ENCODE data around the gene SPINDOC. TPM values are rescaled to one million over a fixed set of nuclear protein-coding genes. Genes with fewer than 3 reads are reported as not detected.

SPINDOC gene
- total RNA-seq, 1 donor from 2014 or later, result 60.1 TPM

DNA sequence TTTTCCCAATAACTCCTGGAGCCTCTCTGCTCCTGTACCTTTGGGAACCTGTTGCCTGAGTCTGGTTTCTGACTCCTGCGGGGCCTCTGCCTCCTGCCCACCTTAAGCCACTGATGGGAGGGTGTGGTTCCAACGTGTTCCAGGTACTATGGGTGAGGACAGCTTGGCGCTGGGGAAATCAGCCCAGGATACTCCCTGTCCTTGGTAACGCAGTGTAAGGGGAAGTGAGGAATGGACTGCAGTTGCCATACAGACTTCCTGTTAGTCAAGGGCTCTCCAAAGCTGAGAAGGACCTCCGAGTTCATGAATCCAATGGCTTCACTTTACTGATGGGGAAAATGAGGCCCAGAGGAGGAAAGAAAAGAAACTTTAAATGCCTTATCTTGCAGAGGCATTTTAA is 24.5 kb downstream of the SPINDOC start:
- DNase-seq (ENCODE audit: low spot score in 2 of 2, unreplicated experiment in 2 of 2), result no peak
- no peak for TF ChIP-seq CTCF (IDR thresholded peaks at IDR 0.05; ENCODE audit: unreplicated experiment)
- peaks cover 41% of the 10 kb centered on the region for H3K4me1 Mint-ChIP-seq
- H3K27me3 Mint-ChIP-seq (ENCODE audit: low read depth), result no peaks in the 10 kb centered on the region
- H3K36me3 Mint-ChIP-seq, result no peaks in the 10 kb centered on the region
- no peak overlapping the region for H3K4me3 Mint-ChIP-seq
- no peaks in the 10 kb centered on the region for H3K9me3 Mint-ChIP-seq
- peak overlapping the region; percentile 81 for H3K27ac Mint-ChIP-seq

GRCh38 chr11:63838150-63838677 is 25.0 kb downstream of the SPINDOC start:
- Mint-ChIP-seq H3K4me3 (peak overlapping the region; percentile 77), H3K27ac (peak overlapping the region; percentile 81), H3K36me3 (no peaks in the 10 kb centered on the region), H3K9me3 (no peaks in the 10 kb centered on the region), H3K27me3 (ENCODE audit: low read depth) (no peaks in the 10 kb centered on the region), H3K4me1 (peaks cover 46% of the 10 kb centered on the region)
- no peak for DNase-seq (ENCODE audit: low spot score in 2 of 2, unreplicated experiment in 2 of 2)
- TF ChIP-seq CTCF (IDR thresholded peaks at IDR 0.05; ENCODE audit: unreplicated experiment), result no peak

DNA sequence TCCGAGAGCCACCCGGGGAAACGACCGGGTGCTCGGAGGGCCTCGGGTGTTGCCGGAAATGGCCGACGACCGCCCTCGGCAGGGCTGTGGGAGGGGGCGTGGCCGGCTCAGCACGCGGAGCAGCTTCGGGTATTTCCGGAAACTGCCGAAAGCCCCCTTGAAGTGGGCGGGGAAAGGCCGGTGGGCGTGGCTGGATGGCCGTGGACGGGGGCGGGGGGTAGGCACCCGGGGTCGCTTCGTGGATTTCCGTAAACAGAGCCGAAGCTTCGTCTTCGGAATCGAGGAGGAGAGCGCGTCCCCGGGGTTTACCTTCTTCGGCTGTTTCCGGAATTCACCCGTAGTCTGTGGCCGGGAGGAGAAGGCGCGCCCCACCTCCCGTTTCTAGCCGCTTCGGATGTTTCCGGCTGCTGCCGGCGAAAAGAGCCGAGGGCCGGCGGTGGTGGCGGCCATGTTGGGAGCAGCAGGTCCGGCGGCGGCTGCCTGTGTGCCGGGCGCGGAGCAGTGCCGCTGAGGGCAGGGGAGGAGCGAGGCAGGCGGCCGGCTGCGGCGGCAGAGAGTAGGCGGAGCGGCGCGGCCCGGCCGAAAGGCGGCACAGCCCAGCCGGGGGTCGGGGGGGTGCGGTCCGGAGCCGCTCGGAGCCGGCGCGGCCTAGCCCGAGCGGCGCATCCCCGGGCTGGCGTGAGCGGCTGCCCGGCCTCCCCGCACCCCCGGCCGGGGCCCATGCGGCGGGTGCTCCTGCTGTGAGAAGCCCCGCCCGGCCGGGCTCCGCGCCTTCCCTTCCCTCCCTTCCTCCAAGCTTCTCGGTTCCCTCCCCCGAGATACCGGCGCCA is 25.6 kb downstream of the SPINDOC start, which contains the start of gene MARK2:
TSS of gene MARK2 (plus strand) at position 433 of the 830 bp plus-strand sequence. CDS start at position 830, 397 bp downstream.
- Mint-ChIP-seq H3K36me3 (no peaks in the 10 kb centered on the region), H3K4me1 (peaks cover 51% of the 10 kb centered on the region), H3K9me3 (no peaks in the 10 kb centered on the region), H3K4me3 (peak within 1 kb of the TSS; percentile 88), H3K27me3 (ENCODE audit: low read depth) (no peaks in the 10 kb centered on the region), H3K27ac (peak within 1 kb of the TSS; percentile 81)
- DNase-seq (ENCODE audit: low spot score in 2 of 2, unreplicated experiment in 2 of 2), result peak; percentile 100
- TF ChIP-seq CTCF (IDR thresholded peaks at IDR 0.05; ENCODE audit: unreplicated experiment), result no peak

- Mint-ChIP-seq H3K4me1 (peaks cover 58% of the 10 kb centered on the region), H3K27me3 (ENCODE audit: low read depth) (no peaks in the 10 kb centered on the region), H3K36me3 (no peaks in the 10 kb centered on the region), H3K4me3 (peak overlapping the region; percentile 88), H3K27ac (peak overlapping the region; percentile 72), H3K9me3 (no peaks in the 10 kb centered on the region)
- no peak for TF ChIP-seq CTCF (IDR thresholded peaks at IDR 0.05; ENCODE audit: unreplicated experiment)
- peak in 1 of 2 experiments; percentile 49 for DNase-seq (ENCODE audit: low spot score in 2 of 2, unreplicated experiment in 2 of 2)
Measured at GRCh38 chr11:63839508-63840355, 26.5 kb downstream of the SPINDOC start.

DNA sequence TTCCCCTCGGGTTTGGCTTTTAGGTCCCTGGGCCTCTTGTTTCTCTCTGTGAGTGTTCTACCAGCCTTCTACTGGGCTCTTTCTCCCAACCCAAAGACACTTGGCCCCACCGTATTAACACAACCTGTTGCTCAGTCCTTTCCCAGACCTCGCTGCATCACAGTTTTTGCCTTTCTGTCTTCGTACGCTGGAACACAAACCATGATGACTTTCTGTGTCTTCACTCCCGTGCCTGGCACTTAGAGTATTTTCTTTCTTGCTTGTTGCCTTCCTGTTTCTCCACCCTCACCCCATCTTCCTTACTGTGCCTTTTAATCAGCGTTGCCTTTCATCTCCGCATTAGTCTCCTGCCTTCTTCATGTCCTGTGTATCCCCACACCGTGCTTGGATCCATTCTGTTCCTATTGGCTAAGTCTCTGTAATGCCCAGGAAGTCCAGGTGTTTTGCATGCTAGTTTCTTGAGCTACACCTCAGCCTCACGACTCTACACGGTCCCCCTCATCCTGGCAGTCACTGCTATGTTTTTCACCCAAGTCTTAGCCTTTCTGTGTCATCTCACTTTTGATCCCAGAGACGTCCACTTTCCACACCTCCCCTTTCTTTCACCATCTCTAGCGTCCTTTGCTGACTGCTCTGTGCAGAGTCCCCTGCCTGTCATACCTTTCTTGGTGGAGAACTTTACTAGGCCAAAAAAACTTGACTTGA is 27.3 kb downstream of the SPINDOC start:
- Mint-ChIP-seq H3K9me3 (no peaks in the 10 kb centered on the region), H3K4me1 (peaks cover 66% of the 10 kb centered on the region), H3K4me3 (peak overlapping the region; percentile 88), H3K27me3 (ENCODE audit: low read depth) (no peaks in the 10 kb centered on the region), H3K36me3 (no peaks in the 10 kb centered on the region), H3K27ac (peak overlapping the region; percentile 72)
- no peak for DNase-seq (ENCODE audit: low spot score in 2 of 2, unreplicated experiment in 2 of 2)
- TF ChIP-seq CTCF (IDR thresholded peaks at IDR 0.05; ENCODE audit: unreplicated experiment), result no peak
